Pancreas (tissue), 10 donors: ENCODE measurements around the gene RAF1. TPM values are rescaled to one million over a fixed set of nuclear protein-coding genes. Genes with fewer than 3 reads are reported as not detected.
"Not testable (repeated sequence)": the region's sequence is repeated elsewhere in the genome, so short reads cannot be mapped to it uniquely, and the experiment has no call there.

ENCODE experiments used
- ATAC-seq, 4 donors: fragments of 200-7000 bp; cut with Tn5 transposase; one replicate each; pipeline versions ENCODE4 v1.8.0 to v1.9.1; 2020; ENCODE audit warnings: mild to moderate bottlenecking in 4 of 4, moderate library complexity in 4 of 4
- DNase-seq, 6 donors: peaks; one replicate each; pipeline ENCODE4 v3.0.0-alpha.2; 2020
- FAIRE-seq: peaks from 2 replicates; lab custom pipeline; 2012; peaks lifted over from hg19 to GRCh38; lab: Jason Lieb, UNC
- H3K27ac ChIP-seq, 4 donors: fragments of 200-600 bp; sonication (generic); 1 replicate in 3 of 4; 2 replicates in 1 of 4; pipeline versions ENCODE4 v1.5.0 to v1.8.0; 2020
- H3K27me3 ChIP-seq, 4 donors: fragments of 200-600 bp; one replicate each; pipeline ENCODE4 v1.8.0; 2021
- H3K36me3 ChIP-seq, 3 donors: fragments of 200-600 bp; sonication (generic) in 1 of 3; one replicate each; pipeline versions ENCODE4 v1.5.0 to v1.8.0; 2020 to 2021
- H3K4me1 ChIP-seq, 3 donors: fragments of 200-600 bp; one replicate each; pipeline ENCODE4 v1.8.0; 2021
- H3K4me3 ChIP-seq, 4 donors: fragments of 200-600 bp; sonication (generic) in 2 of 4; one replicate each; pipeline versions ENCODE4 v1.5.0 to v1.8.0; 2020 to 2021
- H3K9me3 ChIP-seq, 4 donors: fragments of 200-600 bp; one replicate each; pipeline ENCODE4 v1.8.0; 2021
- CTCF ChIP-seq, 4 donors: fragments of 200-600 bp; sonication (generic) in 3 of 4; IDR thresholded peaks; one replicate each; pipeline versions ENCODE4 v1.5.0 to v1.8.0; 2021; ENCODE audit warnings: antibody characterized with exemption in 4 of 4
- WGBS, 2 donors: extraction: QIAGEN DNeasy Blood & Tissue Kit; methylation state at CpG; one replicate each; pipeline ENCODE4 v1.1.7; 2013; 5-methylcytosine and 5-hydroxymethylcytosine counted together
- intact Hi-C, 3 donors: fragments of 100-400 bp; cut with DNase I; formaldehyde crosslinking; loops; one replicate each; pipeline versions ENCODE4 v1.11.1 to v1.14.2; 2022
- polyA plus RNA-seq, 2 donors: library from polyadenylated mRNA; stranded (reverse); fragments of 200-250 nt; gene quantifications; one replicate each; pipeline ENCODE4 v1.2.3, GENCODE V29; 2013
- total RNA-seq, 6 donors: library from RNA; stranded (reverse); fragmentation: NEBNext Ultra II Directional in 4 of 6; extraction: Animal tissue kit (Norgen Biotek cat#: 25700) in 4 of 6; gene quantifications; one replicate each; pipeline versions ENCODE4 v1.2.1 to v1.2.4, GENCODE V29; 2021 to 2023
- donor health status: healthy with polysubstance abuse.
- donor health status: DM: no; HTN: no; CAD: no; lungs with moderate emphysema.
- donor health status: DM: no; HTN: no; CAD: no.
- donor health status: control.
- donor health status: control.
- donor health status: Bipolar disorder and iron deficiency.
- donor health status: DM: yes; HTN: yes; CAD: no.
- donor health status: DM: no; HTN: no; CAD: no.
- donor health status: DM: no; HTN: no; CAD: no.
- donor health status: DM: yes; HTN: yes; CAD: no.

RAF1 gene
- total and polyA plus RNA-seq, 8 donors, result 29.1 to 46.9 (median 38.1) TPM

GRCh38 chr3:12653747-12654146 lies 10.2 kb downstream of the RAF1 start:
- intact Hi-C loops, result loop anchor here in 2 of 3 donors (10.0 kb wide), 2 partner anchors 49 to 89 kb away; no protein-coding TSS in a partner anchor
- ATAC-seq, result no peak
- FAIRE-seq, result no peak
- WGBS, 2 donors, result 74 to 80% methylated on average over 4 of the region's 4 CpGs
- Histone ChIP-seq H3K36me3 (no peaks in the 10 kb centered on the region), H3K27ac (no peak overlapping the region), H3K9me3 (no peaks in the 10 kb centered on the region), H3K4me1 (peaks cover 7 to 18% (median 9%) of the 10 kb centered on the region in 3 donors), H3K4me3 (no peak overlapping the region), H3K27me3 (no peaks in the 10 kb centered on the region)
- DNase-seq, result no peak
- no peak for TF ChIP-seq CTCF (IDR thresholded peaks at IDR 0.05)

GRCh38 chr3:12648384-12648959 lies 15.4 kb downstream of the RAF1 start:
- no peaks in the 10 kb centered on the region for H3K9me3 ChIP-seq
- H3K27ac ChIP-seq, result no peak overlapping the region
- intact Hi-C loops, result no loop called here
- TF ChIP-seq CTCF (IDR thresholded peaks at IDR 0.05), result no peak
- H3K36me3 ChIP-seq, result no peaks in the 10 kb centered on the region
- DNase-seq, result no peak
- no peak for FAIRE-seq
- peaks cover 3 to 15% (median 13%) of the 10 kb centered on the region in 3 donors for H3K4me1 ChIP-seq
- 90 to 93% methylated on average over 12 of the region's 12 CpGs for WGBS, 2 donors
- no peaks in the 10 kb centered on the region for H3K27me3 ChIP-seq
- no peak overlapping the region for H3K4me3 ChIP-seq
- ATAC-seq, result no peak

- DNase-seq (no peak), FAIRE-seq (no peak), ATAC-seq (peak in 1 of 4 donors; percentile 19)
- intact Hi-C loops, result no loop called here
- Histone ChIP-seq H3K27ac (no peak overlapping the region), H3K9me3 (no peaks in the 10 kb centered on the region), H3K27me3 (no peaks in the 10 kb centered on the region), H3K4me3 (no peak overlapping the region), H3K4me1 (peaks cover 3 to 15% (median 13%) of the 10 kb centered on the region in 3 donors), H3K36me3 (no peaks in the 10 kb centered on the region)
- 52 to 56% methylated on average over 6 of the region's 6 CpGs for WGBS, 2 donors
- no peak for TF ChIP-seq CTCF (IDR thresholded peaks at IDR 0.05)
These were observed 19.5 kb downstream of the RAF1 start for GRCh38 chr3:12644331-12644937.

GRCh38 chr3:12643724-12644123 lies 20.2 kb downstream of the RAF1 start:
- no peak for FAIRE-seq
- intact Hi-C loops, result no loop called here
- Histone ChIP-seq H3K4me3 (no peak overlapping the region), H3K27me3 (no peaks in the 10 kb centered on the region), H3K9me3 (no peaks in the 10 kb centered on the region), H3K36me3 (no peaks in the 10 kb centered on the region), H3K27ac (no peak overlapping the region), H3K4me1 (peaks cover 6 to 15% (median 13%) of the 10 kb centered on the region in 3 donors)
- no peak for TF ChIP-seq CTCF (IDR thresholded peaks at IDR 0.05)
- ATAC-seq, result no peak
- no peak for DNase-seq
- 0% methylated on average over 1 of the region's 1 CpG for WGBS, 2 donors

DNA sequence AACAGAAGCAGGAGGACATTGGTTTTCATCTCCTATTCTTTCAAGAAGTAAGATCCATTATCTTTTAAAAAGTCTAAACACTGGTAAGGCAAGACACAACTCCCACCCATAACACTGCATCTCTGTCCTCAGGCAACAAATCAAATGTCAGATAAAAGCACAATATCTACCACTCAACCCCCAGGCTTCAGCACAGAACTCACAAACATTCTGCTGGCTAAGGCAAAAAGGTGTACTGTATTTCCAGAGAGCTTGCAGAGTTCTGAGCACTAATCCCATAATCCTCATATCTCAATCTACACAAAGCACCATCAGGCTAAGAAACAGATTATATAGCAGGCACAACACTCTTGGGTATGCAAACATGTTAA lies 20.9 kb downstream of the RAF1 start:
- H3K27ac ChIP-seq, result no peak overlapping the region
- FAIRE-seq (no peak), DNase-seq (no peak), ATAC-seq (no peak)
- H3K4me1 ChIP-seq, result peaks cover 13 to 16% (median 15%) of the 10 kb centered on the region in 3 donors
- no peaks in the 10 kb centered on the region for H3K27me3 ChIP-seq
- TF ChIP-seq CTCF (IDR thresholded peaks at IDR 0.05), result no peak
- H3K4me3 ChIP-seq, result no peak overlapping the region
- intact Hi-C loops, result no loop called here
- no peaks in the 10 kb centered on the region for H3K9me3 ChIP-seq
- H3K36me3 ChIP-seq, result no peaks in the 10 kb centered on the region

DNA sequence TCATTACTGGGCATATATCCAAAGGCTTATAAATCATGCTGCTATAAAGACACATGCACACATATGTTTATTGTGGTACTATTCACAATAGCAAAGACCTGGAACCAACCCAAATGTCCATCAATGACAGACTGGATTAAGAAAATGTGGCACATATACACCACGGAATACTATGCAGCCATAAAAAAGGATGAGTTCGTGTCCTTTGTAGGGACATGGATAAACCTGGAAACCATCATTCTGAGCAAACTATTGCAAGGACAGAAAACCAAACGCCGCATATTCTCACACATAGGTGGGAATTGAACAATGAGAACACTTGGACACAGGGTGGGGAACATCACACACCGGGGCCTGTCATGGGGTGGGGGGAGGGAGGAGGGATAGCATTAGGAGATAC lies 23.1 kb downstream of the RAF1 start:
- H3K4me3 ChIP-seq, ATAC-seq, DNase-seq, H3K9me3 ChIP-seq, H3K36me3 ChIP-seq, intact Hi-C loops, FAIRE-seq, H3K27ac ChIP-seq, H3K27me3 ChIP-seq: not testable (repeated sequence)
- H3K4me1 ChIP-seq, result peaks cover 13 to 15% (median 15%) of the 10 kb centered on the region in 3 donors
- 92 to 96% methylated on average over 5 of the region's 5 CpGs for WGBS, 2 donors
